ENCODE data around the gene NARF. TPM values are rescaled to one million over a fixed set of nuclear protein-coding genes. Genes with fewer than 3 reads are reported as not detected.
"Not testable (repeated sequence)": the region's sequence is repeated elsewhere in the genome, so short reads cannot be mapped to it uniquely, and the experiment has no call there.

Gene NARF
- total RNA-seq, 1 experiment from 2014 or later, result 52.4 TPM

GRCh38 chr17:82536512-82537201 lies 78.1 kb downstream of the NARF start:
- no peak for DNase-seq (ENCODE audit: low read depth)

GRCh38 chr17:82537228-82537627 lies 78.7 kb downstream of the NARF start:
- not testable (repeated sequence) for DNase-seq (ENCODE audit: low read depth)

DNA sequence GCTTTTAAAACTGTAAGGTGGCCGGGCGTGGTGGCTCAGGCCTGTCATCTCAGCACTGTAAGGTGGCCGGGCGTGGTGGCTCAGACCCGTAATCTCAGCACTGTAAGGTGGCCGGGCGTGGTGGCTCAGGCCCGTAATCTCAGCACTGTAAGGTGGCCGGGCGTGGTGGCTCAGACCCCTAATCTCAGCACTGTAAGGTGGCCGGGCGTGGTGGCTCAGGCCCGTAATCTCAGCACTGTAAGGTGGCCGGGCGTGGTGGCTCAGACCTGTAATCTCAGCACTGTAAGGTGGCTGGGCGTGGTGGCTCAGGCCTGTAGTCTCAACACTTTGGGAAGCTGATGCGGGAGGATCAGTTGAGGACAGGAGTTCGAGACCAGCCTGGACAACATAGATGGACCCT lies 80.5 kb downstream of the NARF start:
- DNase-seq (ENCODE audit: low read depth), result not testable (repeated sequence)

Other genes starting within 250 kb of the NARF start
- 3.7 and 5.0 TPM in 2 replicates for gene CCDC57, start 245.9 kb upstream of the NARF start, total RNA-seq (2014; rRNA removed; shearing (Covaris generic))
- 104 and 207 TPM in 2 replicates for gene SLC16A3, start 229.7 kb upstream of the NARF start, total RNA-seq (2014; rRNA removed; shearing (Covaris generic))
- 20.4 and 22.6 TPM in 2 replicates for gene CSNK1D, start 185.0 kb upstream of the NARF start, total RNA-seq (2014; rRNA removed; shearing (Covaris generic))
- not detected in 2 replicates for gene CD7, start 141.1 kb upstream of the NARF start, total RNA-seq (2014; rRNA removed; shearing (Covaris generic))
- 17.2 and 19.7 TPM in 2 replicates for gene SECTM1, start 125.0 kb upstream of the NARF start, total RNA-seq (2014; rRNA removed; shearing (Covaris generic))
- 0.24 TPM in 1 of 2 replicates, not detected in the other for gene TEX19, start 99.5 kb upstream of the NARF start, total RNA-seq (2014; rRNA removed; shearing (Covaris generic))
- not detected in 2 replicates for gene UTS2R, start 87.0 kb upstream of the NARF start, total RNA-seq (2014; rRNA removed; shearing (Covaris generic))
- gene HEXD, start 40.4 kb upstream of the NARF start, total RNA-seq (2014; rRNA removed; shearing (Covaris generic)), result 2.4 and 3.0 TPM in 2 replicates
- gene OGFOD3, start 40.2 kb upstream of the NARF start, total RNA-seq (2014; rRNA removed; shearing (Covaris generic)), result 29.2 and 31.0 TPM in 2 replicates
- 25.7 and 25.8 TPM in 2 replicates for gene CYBC1, start 8.0 kb upstream of the NARF start, total RNA-seq (2014; rRNA removed; shearing (Covaris generic))
- 17.1 and 17.8 TPM in 2 replicates for gene FOXK2, start 61.0 kb downstream of the NARF start, total RNA-seq (2014; rRNA removed; shearing (Covaris generic))
- 59.1 and 62.5 TPM in 2 replicates for gene WDR45B, start 189.7 kb downstream of the NARF start, total RNA-seq (2014; rRNA removed; shearing (Covaris generic))
- gene RAB40B, start 240.0 kb downstream of the NARF start, total RNA-seq (2014; rRNA removed; shearing (Covaris generic)), result 3.2 and 7.3 TPM in 2 replicates

Data from RPMI7951 (cell line).